ENCODE data around the gene TMEM39A.

Gene TMEM39A, protein sequence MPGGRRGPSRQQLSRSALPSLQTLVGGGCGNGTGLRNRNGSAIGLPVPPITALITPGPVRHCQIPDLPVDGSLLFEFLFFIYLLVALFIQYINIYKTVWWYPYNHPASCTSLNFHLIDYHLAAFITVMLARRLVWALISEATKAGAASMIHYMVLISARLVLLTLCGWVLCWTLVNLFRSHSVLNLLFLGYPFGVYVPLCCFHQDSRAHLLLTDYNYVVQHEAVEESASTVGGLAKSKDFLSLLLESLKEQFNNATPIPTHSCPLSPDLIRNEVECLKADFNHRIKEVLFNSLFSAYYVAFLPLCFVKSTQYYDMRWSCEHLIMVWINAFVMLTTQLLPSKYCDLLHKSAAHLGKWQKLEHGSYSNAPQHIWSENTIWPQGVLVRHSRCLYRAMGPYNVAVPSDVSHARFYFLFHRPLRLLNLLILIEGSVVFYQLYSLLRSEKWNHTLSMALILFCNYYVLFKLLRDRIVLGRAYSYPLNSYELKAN

DNA sequence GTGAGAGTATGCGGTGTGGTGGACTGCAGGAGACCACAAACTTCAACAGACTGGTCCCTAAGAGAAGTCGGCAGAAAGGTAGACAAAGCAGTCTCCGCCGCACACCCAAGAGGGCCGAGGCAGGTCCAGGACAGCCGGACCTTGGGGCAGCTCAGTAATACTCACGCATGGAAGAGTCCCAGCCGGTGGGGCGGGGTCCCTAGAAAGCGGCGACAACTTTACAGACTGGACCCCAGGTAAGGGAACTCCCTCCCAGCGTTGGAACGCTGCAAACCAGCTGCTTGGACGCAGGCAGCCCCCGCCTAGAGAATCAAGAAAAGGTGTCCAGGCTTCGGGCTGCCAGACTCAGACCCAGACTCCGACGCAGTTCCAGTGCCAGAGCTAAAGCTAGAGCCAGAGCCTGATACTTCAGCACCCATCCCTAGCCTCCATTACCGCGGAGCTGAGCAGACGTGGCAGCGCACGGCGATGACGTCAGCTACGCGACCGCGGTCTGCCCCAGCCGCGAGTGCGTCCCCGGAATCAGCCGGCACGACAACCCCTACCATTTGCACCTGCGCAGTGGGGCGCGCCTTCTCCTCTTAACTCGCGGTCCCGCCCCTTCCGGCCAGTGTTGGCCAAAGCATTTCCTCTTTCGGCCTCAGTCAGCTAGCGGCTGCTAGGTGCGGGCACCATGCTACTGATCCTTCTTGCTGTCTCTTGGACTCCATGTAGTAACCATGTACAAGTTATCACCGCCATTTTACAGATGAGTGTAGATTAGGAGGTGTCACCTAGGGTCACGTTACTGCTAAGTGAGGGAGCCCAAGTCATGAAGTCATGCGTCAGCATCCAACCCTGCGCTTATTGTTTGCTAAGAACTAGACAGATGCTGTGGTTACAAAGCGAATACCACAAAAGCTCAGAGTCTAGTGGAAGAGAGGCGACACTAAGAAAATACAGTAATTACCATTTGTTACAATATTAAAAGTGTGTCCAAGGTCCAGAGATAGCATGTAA is at the start of gene TMEM39A:
Gene TMEM39A, minus strand, starts transcription at position 445 of the 999 bp plus-strand sequence. CDS start 1,541 bp downstream, outside the sequence.
- DNase-seq = peak; percentile 98

DNA sequence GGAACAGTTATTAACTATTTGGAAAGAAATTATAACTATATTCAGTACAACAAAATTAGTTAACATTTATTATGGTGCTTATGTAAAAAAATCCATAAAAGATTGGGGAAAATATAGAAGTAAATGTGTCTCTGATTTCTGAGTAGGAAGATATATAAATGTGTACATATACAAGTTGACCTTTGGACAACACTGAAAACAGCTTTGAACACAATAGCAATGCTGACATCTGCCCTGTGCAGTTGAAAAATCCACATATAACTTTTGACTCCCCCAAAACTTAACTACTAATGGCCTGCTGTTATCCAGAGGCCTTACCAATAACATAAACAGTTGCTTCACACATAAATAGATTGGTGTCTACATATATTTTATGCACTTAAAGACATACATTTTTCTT is 47.3 kb upstream of the TMEM39A start:
- DNase-seq = no peak

DNA sequence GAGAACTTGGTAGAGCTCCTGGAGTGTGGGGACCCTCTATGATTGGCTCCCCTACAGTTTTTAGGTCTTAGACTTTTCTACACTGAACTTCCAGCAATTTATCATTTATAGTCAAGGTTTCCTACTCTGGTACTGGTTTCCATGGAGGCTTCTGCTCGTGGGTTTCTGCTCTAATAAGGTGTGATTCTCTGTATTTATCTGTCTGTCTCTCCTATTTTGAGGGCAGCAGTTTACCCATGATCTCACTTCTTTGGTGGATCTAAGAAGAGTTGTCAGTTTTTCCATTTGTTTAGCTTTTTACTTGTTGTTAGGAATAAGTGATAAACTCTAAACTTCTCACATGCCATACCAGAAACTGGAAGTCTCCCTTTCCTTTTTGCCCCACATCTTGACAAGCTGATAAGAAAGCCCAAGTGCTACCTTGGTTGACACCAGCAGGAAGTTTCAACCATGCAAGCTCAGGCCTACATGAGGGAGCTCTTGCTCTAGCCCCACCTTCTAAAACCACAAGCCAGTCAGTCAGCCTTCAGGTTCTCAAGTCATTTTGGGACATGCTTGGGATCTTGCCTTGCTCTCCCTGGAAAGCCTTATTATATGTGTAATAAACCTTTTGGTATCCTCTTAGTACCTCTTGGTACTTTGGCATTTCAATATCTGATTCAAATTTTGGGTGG is 44.9 kb upstream of the TMEM39A start:
- DNase-seq = peak; percentile 21

- no peak for DNase-seq
Observed at GRCh38 chr3:119507404-119507803, 44.0 kb upstream of the TMEM39A start.

DNA sequence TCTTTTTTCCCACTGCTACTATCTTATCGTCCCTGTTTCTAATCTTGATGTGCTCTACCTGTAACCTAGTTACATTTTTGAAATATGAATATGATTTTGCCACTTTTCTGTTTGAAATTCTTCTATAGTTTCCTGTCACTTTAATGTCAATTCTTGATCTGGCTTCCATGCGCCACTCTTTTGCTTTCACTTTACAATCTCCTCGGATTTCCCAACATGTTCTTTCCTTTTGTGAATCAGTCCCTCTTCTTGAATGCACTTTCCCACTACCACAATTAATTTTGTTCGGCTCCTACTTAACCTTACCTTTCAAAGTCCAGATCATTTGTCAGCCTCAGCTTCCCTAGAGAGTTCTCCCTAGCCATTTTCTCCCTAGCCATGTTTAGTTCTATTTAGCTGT is 43.2 kb upstream of the TMEM39A start:
- no peak for DNase-seq

DNA sequence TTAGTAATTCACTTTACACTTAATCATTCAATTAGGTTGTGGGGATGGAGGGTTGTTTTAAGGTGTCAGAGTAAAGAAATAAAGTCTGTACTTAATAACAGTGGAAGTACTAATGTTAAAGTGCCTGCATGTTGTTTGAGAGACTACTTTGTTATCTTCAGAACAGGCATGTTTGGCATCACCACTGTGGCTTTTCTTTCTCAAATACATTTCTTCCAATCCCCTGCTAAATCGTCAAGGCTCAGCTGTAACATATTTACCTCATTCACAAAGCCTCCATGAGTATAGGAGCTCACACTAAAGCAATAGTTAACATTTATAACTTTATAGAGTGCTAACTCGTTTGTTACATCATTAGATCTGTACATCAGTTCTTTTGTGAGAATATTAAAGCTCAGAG is 37.5 kb upstream of the TMEM39A start:
- no peak for DNase-seq

- DNase-seq = no peak
Observed at GRCh38 chr3:119500265-119500664, 36.9 kb upstream of the TMEM39A start.

DNA sequence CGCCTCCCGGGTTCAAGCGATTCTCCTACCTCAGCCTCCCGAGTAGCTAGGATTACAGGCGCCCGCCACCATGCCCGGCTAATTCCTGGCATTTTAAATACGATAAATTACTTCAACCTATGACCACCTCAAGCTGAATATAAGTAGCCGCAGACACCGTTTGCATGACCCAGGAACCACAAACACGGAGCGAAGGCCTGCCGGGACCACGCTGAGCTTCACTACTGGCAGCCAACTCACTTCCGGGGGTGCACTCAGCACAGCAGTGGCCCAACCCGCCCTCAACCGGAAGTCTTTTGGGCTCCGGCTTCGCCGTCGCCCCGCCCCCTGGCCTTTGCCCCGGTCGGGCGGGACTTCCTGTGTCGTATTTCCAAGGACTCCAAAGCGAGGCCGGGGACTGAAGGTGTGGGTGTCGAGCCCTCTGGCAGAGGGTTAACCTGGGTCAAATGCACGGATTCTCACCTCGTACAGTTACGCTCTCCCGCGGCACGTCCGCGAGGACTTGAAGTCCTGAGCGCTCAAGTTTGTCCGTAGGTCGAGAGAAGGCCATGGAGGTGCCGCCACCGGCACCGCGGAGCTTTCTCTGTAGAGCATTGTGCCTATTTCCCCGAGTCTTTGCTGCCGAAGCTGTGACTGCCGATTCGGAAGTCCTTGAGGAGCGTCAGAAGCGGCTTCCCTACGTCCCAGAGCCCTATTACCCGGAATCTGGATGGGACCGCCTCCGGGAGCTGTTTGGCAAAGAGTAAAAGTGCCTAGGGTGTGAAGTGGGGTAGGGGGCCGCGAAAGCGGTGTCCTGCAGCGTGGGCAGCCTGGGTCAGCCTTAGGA is 35.0 kb upstream of the TMEM39A start, which contains the start of gene TIMMDC1:
Gene TIMMDC1, plus strand, starts transcription at position 362 of the 826 bp plus-strand sequence. Its CDS starts 187 bp downstream, at position 549.
- peak; percentile 98 for DNase-seq

DNA sequence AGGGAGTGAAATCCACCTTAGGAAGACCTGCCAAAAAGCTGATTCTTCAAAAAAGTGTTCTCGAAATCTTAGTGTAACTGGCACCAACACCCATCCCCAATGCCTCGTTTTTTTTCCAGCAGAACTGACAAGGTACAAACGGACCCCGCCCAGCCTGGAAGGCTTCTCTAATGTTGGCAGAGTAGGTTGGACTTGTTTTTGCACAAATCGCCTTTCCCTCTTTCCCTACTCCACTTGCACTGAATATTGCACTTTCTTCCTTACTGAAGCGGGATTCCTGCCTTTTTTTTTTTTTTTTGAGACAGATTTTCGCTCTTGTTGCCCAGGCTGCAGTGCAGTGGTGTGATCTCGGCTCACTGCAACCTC is 34.4 kb upstream of the TMEM39A start:
- no peak for DNase-seq

DNA sequence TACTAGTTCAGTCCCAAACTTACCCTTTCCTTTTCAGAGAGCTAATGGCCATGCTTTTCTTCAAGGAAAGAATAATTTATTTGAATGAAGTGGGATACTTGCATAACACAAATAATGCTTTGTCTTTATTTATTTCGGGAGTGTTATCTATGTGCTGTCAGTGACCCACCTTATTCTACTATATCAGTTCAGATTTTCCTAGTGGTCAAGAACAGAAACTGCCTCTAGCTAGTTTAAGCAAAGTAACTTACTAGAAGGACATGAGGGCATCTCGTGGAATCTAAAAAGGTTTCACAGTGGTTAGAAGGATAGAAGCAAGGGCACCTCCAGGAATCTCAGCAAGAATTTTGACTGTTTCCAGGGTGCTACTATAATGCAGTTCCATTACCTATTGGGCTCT is 31.2 kb upstream of the TMEM39A start:
- DNase-seq = no peak

GRCh38 chr3:119492810-119493209 is 29.4 kb upstream of the TMEM39A start:
- DNase-seq = no peak

DNA sequence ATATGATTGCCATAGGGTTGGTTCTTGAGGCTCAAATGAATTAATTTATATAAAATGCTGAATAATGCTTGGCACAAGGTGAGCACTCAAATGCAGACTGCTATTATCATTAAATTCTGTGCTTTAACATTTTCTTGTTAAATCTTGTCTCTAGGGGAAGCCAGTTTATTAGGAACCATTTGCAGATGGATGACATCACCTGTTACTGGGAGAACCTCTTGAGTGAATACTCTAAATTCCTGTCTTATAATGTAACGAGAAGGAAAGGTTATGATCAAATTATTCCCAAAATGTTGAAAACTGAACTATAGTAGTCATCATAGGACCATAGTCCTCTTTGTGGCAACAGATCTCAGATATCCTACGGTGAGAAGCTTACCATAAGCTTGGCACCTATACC is 28.7 kb upstream of the TMEM39A start:
- DNase-seq = no peak

GRCh38 chr3:119490153-119490552 is 26.7 kb upstream of the TMEM39A start:
- DNase-seq = no peak

- no peak for DNase-seq
Observed at GRCh38 chr3:119485563-119485962, 22.1 kb upstream of the TMEM39A start.

DNA sequence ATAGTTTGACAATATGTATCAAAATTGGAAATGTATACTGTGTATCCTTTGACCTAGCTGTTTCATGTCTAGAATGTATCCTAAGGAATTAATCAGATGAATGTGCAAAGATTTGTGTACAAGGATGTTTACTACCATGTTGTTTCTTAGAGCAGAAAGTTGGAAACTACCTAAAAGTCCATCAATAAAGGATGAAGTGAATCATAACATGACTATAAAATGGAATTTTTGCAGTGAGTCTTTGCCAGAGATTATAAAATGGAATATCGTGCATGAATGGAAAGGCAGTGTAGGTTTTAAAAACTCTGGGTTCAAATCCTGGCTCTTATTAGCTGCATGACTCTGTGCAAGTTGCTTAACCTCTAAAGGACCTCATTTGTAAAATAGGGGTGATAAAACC is 19.7 kb upstream of the TMEM39A start:
- DNase-seq = no peak

GRCh38 chr3:119481079-119481478 is 17.7 kb upstream of the TMEM39A start:
- DNase-seq = no peak

- DNase-seq = no peak
Observed at GRCh38 chr3:119470866-119471265, 7.5 kb upstream of the TMEM39A start.

DNA sequence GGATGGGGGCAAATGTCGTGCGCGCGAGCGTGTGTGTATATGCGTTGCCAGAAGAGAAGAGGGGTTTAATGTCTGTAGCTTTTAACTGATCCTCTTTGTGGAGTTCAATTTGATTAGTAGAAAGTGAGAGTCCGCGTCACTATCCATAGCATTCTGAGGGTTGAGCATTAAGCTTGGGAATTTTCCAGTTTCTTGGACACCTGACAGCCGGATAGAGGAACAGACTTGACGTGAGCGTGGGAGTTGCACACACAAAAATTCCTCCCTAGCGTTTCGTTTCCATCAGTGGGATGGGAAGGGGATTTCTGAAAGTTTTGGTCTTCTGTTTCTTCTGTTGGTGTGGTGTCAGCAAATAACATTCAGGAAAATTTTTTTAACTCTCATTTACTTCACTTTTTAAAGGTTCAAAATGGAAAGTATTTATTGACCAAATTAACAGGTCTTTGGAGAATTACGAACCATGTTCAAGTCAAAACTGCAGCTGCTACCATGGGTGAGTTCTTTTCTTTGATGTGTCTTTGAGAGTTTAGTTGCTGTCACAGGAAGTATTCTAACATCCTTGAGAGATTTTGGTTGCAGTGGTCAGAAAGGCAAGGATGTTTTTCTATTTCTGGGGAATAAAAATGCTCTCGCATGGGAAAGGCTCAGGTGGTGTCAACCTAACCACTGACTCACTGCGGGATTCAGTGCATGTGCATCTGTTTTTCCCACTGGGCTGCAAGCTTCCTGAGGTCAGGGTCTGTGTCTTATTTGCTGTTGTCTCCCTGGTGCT is 6.2 kb upstream of the TMEM39A start:
- DNase-seq = no peak

DNA sequence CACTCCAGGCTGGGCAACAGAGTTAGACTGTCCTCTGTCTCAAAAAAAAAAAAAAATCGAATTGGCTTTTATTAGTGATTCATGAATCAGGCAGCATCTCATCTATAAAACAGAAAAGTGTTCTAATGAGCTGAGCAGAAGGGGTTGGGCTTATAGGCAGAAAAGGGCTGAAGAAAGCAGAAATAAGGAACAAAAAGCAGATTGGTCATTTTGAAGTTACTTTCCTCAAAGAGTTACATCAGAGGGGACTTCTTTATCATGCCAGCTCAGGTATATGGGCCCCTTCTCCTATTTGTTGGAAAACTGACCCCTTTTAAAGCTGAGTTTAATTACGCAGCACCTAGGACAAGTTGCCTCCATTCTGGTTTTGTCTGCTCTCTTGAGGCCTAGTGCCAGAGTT is 4.6 kb upstream of the TMEM39A start:
- DNase-seq = no peak

GRCh38 chr3:119457246-119457645 is 6.2 kb downstream of the TMEM39A start:
- DNase-seq = no peak

GRCh38 chr3:119456469-119456868 is 6.9 kb downstream of the TMEM39A start:
- no peak for DNase-seq
